NCI-H1436 treated with DMSO at 0.1 percent for 48 hours (cell line): ENCODE data around the gene PLPP4.

ENCODE experiments used
- DNase-seq: peaks from one replicate; lab custom pipeline; 2025; lab: John Stamatoyannopoulos, UW

Gene PLPP4

GRCh38 chr10:120610791-120611190 is 153.8 kb downstream of the PLPP4 start:
- DNase-seq = no peak

GRCh38 chr10:120612756-120613155 is 155.7 kb downstream of the PLPP4 start:
- no peak for DNase-seq

GRCh38 chr10:120613180-120613579 is 156.2 kb downstream of the PLPP4 start:
- no peak for DNase-seq

- no peak for DNase-seq
Measured at GRCh38 chr10:120614680-120615079, 157.7 kb downstream of the PLPP4 start.

GRCh38 chr10:120616311-120616911 is 159.4 kb downstream of the PLPP4 start:
- no peak for DNase-seq

GRCh38 chr10:120628197-120628596 is 171.2 kb downstream of the PLPP4 start:
- DNase-seq = no peak

GRCh38 chr10:120630266-120630665 is 173.2 kb downstream of the PLPP4 start:
- DNase-seq = no peak

- DNase-seq = no peak
Measured at GRCh38 chr10:120632047-120632446, 175.0 kb downstream of the PLPP4 start.

GRCh38 chr10:120632942-120633341 is 175.9 kb downstream of the PLPP4 start:
- no peak for DNase-seq

- no peak for DNase-seq
Measured at GRCh38 chr10:120634659-120635058, 177.6 kb downstream of the PLPP4 start.
